GM18867 (cell line): ENCODE data around the gene PCBP3.
"Not testable (repeated sequence)": the region's sequence is repeated elsewhere in the genome, so short reads cannot be mapped to it uniquely, and the experiment has no call there.

ENCODE experiments used
- ATAC-seq: cut with Tn5 transposase; IDR thresholded peaks from one replicate; pipeline ENCODE4 v1.9.1; 2021; ENCODE audit warnings: mild to moderate bottlenecking, moderate library complexity; ENCODE audit not compliant: unreplicated experiment

The PCBP3 gene

DNA sequence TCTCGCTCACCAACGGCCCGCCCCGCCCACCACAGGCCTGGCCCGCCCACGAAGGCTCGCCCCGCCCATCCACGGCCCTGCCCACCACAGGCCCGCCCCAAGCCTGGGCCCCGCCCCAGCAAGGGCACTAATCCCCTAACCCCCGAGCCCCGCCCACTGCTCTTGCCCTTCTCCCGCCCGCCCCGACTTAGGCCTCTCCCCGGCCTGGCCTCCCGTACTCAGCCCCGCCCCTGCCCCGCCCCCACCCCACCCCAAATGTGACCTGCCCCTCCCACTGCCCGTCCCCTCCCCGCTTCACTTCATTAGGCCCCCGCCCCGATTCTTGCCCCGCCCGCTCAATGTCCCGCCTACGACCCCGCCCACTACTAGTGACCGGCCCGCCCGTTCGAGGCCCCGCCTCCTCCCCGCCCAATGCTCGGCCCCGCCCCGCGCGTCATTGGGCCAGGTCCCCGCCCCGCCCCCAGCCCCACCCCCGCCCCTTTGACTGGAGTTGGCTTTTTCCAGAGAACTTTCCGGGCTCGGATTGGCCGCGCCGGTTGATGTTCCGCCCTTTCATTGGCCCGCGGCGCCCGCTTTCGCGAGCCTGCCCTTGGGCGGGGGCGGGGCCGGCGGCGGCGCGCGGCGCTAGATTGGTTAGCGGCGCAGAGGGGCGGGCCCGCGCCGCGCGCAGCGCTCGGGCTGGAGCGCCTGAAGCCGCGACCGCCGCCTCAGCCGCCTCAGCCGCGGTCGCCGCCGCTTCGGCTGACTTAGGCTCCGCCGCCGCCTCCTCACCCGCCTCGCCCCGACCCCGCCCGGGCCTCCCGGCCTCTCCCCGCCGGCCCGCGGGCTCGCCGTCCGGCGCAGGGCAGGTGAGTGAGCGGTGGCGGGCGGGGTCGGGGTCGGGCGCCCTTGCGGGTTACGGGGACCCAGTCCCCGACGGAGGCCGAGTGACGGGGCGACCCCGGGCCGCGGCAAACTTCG is at the start of gene PCBP3:
Gene PCBP3, plus strand, starts transcription at position 705 of the 960 bp plus-strand sequence. CDS start 206,361 bp downstream, outside the sequence.
- peak; percentile 69 for ATAC-seq

DNA sequence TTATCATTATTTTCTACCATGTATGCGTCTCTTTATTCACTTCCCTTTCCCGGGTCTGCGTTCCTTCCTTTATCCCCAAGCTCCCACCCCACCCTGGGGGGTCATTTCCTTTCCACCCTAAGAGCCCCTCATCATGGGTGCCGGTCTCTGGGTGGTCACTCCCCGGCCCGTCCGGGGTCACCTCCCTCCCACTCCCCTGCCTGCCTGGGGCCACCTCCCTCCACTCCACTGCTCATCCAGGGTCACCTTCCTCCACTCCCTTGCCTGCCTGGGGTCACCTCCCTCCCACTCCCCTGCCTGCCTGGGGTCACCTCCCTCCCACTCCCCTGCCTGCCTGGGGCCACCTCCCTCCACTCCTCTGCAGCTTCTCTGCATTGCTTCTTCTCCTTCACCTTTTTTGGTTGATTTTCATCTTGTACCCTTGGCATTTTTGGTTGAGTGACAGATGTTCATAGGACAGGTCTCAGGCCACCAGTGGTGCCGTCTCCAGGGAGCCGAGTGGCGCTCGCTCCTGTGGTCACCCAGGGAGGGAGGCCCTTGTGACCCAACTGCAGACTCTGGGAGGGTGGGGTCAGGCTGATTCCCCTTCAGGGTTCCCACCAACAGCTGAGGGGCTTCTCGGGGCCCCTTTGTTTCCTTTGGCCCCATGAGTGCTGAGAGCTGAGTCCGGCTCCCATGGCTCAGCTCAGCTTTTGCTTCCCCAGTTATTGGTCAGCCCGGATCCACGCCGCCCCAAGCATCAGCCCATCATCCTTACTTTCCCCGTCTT is 48.6 kb upstream of the PCBP3 start:
- no peak for ATAC-seq

DNA sequence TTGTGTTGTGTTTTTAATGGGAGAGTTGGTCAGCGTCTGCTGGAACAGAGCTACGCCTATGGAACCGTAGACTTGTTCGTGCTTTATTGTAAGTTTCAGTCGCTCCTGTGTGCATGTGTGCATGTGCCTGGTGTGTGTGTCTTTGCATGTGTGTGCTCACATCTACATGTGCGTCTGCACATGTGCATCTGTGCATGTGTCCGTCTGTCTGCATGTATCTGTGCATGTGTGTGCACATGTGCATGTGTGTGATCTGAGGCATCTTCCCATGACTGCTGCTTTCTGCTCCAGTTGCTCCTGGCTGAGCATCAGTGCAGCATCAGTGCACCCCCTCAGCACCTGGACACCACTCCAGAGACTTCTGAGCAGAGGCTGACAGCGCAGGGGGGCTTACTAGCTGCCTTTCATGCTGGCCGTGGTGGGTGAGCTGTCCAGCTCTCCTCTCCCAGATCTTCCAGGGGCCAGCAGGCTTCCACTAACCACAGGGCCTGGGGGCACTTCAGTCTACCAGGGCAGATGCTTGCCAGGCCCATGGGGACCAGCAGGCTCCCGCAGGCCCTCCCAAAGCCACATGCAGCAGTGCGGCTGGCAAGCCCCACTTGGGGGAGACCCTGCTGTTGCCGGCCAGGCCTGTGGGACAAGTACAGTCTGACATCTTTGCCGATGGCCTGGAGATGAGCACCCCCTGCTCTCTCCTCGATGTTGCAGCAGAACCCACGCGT is 47.8 kb upstream of the PCBP3 start:
- ATAC-seq: no peak

DNA sequence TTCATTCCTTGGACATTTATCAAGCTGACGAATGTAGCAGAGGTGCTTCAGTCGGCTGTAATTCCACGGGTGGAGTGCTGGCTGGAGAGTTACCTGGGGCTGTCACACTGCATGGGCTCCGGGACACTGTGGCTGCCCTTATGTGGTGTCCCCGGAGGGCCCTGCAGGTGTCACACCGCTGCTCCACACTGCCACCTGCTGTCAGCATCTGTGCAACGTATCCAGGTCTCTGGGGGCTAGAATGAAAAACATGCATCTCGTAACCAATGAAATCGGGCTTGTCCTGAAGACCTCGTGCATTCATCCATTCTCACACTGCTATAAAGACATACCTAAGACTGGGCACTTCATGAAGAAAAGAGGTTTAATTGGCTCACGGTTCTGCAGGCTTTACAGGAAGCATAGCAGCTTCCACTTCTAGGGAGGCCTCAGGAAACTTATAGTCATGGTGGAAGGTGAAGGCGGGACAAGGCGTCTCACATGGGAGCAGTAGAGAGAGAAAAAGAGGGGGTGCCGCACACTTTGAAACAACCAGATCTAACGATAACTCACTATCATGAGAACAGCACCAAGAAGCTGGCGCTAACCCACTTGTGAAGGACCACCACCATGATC is 46.7 kb upstream of the PCBP3 start:
- ATAC-seq: no peak

DNA sequence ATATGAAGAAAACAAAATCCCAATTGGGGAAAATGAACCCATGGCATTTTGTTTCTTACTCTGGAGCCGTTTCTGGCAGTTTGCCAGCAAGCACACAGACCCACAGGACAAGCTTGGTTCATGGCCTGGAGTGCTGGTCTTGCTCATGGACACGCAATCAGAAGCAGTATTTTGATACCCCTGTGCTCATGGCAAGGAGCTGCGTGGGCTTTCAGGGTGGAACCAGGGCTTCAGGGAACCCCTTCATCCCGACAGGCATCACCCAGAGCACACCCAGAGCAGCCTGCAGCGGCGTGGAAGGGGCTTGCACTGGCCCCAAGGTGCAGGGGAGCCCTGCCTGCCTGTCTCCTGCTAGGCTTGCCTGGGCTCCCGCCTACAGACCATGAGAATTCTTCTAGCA is 45.4 kb upstream of the PCBP3 start:
- no peak for ATAC-seq

DNA sequence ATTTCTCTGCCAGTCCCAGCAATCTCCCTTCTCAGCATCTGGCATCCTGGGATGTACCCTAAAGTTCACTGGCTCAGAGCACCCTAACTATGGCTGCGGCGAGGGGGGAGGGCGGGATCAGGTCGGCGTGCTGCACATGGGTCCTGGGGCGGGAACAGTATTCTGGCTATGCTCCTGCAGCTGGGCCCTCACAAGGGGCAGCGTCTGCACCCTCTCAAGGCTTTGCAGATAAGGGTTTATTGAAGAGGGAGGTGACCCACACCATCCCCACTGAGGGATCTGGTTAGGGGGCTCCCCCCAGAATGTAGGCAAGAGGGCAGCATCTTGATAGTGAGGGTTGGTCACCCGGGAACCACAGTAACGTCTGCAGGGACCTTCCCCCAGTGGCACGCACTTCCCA is 44.9 kb upstream of the PCBP3 start:
- no peak for ATAC-seq

DNA sequence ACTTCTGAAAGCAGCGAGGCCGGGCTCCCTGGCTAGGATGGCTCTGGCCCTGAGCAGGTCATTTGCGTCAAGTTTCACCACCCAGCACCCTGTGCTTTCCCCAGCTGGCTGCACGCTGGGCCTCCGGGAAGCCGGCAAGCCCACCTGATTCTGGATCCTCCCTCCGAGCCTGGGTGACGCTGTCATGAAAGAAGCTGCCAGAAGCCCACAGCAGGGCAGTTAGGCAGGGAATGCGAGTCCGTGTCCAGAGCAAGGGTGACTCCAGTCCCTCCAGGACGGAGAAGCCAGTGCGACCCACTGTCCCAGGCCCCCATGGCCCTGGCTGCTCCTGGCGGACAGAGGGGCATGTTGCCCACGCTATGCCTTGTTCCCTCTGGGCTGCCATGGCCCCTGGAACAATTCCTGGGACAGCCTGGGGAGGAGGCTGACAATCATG is 44.4 kb upstream of the PCBP3 start:
- no peak for ATAC-seq

DNA sequence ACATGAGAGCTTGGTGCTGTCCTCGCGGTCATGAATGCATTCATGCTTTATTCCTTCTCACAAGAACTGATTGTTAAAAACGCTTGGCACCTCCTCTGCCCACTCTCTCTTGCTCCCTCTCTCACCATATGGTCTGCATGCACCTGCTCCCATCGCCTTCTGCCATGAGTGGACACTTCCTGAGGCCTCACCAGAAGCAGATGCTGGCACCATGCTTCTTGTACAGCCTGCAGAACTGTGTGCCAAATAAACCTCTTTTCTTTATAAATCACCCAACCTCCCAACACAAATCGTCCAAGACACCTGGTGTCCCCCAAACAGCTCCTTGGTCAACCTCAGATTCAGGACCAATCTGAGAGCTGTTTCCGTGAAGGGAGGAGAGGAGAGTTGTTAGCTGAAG is 43.3 kb upstream of the PCBP3 start:
- ATAC-seq: no peak

DNA sequence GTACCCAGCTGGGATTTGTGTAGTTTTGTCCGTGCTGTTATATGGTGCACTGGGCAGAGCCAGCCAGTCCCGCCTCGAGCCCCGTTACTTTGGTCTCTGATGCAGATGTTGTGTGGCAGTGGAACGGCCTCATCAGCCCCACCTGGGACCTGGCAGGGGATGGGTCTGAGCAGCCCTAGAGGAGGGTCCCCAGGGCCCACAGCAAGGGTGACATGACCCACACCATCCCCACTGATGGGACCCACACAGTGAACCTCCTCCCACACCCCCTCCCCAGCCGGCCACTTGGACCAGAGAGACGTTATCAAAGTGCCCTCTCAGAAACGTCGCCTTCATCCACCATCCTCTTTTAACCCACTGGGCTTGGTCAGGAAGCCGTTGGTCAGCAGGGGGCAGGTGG is 42.0 kb upstream of the PCBP3 start:
- ATAC-seq: no peak

DNA sequence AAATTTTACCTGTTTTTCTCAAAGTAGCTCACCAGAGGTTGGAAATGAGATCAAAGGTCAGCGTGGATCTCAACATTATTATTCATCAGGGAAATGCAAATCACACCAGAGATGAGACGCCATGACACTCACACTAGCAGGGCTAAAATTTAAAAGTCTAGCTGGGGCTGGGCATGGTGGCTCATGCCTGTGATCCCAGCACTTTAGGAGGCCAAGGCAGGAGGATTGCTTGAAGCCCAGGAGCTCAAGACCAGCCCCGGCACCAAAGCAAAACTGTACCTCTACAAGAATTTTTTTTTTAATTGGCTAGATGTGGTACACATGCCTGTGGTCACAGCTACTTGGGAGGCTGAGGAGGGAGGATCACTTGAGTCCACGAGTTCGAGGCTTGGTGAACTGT is 41.4 kb upstream of the PCBP3 start:
- ATAC-seq: no peak

DNA sequence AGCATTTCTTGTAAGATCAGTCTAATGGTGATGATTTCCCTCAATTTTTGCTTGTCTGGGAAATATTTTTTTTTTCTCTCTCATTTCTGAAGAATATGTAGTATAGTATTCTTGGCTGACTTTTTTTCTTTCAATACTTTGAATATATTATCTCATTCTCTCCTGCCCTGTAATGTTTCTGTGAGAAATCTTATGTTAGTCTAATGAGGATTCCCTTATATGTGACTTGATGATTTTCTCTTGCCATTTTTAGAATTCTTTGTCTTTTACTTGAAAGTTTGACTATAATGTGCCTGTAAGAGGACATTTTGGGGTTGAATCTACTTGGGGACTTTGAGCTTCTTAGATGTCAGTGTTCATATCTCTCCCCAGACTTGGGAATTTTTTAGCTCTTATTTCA is 40.0 kb upstream of the PCBP3 start:
- ATAC-seq: no peak

DNA sequence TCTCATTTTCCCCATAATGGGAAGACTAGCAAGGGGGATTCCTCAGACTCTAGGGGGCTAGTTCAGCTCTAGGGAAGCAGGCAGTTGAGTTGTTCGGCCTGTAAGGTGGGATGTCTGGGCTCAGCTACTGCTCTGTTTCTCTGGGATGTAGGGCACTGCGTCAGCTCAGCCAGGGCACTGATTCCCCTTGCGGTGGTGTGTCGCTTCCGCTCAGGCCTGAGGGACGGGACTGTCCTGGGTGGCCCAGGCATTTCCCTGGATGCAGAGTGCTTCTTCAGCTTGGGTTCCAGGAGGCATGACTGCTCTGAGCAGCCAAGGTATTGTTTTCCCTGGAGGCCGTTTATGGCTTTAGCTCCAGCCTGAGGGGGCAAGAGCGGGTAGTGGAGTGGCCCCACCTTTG is 38.8 kb upstream of the PCBP3 start:
- ATAC-seq: not testable (repeated sequence)

DNA sequence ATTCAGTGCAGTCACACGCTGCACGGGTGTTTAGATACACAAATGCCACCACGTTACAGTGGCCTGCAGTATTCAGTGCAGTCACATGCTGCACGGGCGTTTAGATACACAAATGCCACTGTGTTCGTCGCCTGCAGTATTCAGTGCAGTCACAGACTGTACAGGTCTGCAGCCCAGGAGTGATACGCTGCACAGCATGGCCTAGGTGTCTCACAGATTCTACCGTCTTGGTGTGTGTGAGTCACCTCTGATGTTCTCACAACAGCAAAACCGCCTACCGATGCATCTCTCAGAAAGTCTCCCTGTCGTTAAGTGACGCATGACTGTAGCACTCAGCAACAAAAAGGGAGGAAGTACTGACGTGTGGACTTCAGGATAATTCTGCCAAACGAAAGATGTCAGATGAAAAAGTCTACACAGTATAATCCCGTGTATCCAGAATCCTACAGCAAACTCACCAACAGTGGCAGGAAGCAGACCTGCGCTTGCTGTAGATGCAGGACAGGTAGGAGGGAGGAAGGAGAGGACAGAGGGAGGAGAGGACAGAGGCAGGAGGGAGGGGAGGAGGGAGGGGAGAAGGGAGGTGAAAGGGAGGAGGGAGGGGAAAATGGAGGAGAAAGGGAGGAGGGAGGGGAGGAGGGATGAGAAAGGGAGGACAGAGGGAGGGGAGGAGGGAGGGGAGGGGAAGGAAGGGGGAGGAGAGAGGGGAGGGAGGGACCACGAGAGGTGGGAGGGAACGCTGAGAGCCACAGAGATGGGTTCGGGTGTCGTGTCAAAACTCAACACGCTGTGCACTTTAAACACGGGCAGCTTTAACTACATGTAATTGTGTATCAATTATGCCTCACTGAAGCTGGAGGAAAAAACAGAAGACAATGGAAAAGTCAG is 36.3 kb upstream of the PCBP3 start:
- no peak for ATAC-seq

DNA sequence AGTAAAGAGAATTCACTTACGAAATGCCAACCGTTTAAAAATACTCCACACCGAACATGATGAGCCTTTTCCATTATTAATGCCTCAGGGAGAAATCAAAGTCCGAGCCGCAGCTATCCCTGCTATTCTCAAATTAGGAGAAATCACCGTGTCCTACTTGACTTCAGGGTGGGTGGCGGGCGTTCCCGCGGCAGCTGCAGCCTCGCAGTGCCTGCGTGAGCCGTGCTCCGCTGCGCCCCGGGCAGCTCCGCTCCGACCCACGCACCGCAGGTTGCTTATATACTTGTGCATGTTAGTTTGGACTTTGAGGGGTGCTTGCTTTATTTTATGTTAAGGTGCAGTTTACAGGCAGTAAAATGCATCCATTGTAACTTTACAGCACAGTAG is 35.6 kb upstream of the PCBP3 start:
- no peak for ATAC-seq

DNA sequence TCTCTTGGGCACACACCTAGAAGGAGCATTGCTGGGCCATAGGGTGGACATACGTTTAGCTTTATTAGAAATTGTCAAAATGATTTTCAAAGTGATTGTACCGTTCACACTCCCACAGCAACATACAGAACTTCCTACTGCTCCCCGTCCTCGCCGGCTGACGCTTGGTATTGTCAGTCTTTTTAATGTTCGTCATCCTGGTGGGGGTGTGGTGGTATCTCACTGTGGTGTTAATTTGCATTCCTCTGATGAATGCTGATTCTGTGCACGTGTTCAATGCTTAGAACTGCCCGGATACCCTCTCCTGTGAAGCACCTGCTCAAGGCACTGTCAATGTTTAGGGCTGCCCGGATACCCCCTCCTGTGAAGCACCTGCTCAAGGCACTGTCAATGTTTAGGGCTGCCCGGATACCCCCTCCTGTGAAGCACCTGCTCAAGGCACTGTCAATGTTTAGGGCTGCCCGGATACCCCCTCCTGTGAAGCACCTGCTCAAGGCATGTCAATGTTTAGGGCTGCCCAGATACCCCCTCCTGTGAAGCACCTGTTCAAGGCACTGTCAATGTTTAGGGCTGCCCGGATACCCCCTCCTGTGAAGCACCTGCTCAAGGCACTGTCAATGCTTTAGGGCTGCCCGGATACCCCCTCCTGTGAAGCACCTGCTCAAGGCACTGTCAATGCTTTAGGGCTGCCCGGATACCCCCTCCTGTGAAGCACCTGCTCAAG is 34.6 kb upstream of the PCBP3 start:
- ATAC-seq: not testable (repeated sequence)

DNA sequence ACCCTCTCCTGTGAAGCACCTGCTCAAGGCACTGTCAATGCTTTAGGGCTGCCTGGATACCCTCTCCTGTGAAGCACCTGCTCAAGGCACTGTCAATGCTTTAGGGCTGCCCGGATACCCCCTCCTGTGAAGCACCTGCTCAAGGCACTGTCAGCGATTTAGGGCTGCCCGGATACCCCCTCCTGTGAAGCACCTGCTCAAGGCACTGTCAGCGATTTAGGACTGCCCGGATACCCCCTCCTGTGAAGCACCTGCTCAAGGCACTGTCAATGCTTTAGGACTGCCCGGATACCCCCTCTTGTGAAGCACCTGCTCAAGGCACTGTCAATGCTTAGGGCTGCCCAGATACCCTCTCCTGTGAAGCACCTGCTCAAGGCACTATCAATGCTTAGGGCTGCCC is 33.9 kb upstream of the PCBP3 start:
- not testable (repeated sequence) for ATAC-seq

DNA sequence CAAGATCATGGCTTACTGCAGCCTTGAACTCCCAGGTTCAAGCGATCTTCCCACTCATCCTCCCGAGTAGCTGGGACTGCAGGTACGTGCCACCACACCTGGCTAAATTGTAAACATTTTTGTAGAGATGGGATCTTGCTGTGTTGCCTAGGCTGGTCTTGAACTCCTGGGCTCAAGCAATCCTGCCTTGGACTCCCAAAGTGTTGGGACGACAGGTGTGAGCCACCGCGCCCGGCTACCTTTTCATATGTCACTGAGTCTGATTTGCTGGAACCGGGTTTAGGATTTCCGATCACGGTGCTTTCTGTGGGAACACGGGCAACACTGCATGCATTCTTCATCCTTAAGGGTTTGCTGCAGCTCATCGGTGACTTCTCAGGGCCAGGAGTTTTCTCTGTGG is 32.2 kb upstream of the PCBP3 start:
- no peak for ATAC-seq

DNA sequence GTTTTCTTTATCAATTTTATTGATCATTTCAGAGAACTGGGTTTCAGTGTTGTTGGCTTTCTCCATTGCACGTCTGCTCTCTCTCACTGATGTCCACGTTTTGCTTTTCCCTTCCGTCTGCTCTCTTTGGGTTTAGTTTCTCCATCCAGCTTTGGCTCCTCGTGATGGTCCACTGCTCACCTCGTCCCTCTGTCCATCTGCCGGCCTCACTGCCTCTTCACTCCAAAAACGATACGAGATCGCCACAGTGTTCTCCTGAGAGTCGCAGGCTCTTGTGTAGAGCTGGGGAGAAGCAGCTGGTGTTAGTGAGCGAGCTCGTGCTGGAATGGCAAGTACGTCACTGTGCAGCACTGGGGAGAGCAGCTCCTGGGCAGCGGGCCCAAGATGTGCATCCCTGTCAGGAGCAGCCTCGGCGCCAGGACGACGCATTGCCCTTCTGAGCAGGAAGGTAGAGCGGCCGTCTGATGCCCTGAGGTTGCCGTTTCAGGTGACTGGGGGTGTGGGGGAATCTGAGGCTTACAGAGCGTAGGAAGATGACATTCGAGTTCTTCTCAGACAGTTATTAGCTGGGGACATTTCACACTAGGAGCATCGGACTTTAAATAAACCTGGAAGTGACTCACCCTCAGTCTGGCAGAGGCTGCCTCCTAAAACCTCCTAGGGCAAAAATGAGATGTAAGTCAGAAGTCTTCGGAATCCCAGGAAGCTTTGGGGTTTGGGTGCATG is 31.4 kb upstream of the PCBP3 start:
- ATAC-seq: no peak

DNA sequence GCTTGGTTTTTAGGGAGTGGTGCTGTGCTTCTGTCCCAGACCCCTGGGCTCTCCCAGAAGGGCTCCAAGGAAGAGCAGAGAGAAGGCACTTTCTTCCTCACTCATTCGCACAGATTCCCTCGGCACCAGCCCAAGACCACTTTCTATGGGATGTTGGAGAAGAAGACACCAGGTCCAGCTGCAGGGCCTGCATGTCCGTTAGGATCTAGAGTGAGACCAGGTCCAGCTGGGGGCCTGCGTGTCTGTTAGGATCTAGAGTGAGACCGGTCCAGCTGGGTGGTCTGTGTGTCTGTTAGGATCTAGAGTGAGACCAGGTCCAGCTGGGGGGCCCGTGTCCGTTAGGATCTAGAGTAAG is 30.9 kb upstream of the PCBP3 start:
- ATAC-seq: not testable (repeated sequence)
